HepG2 (cell line): Measurements from ENCODE around the gene TJP3.

Experiments
- ELK4 ChIP-seq: sonication (generic); formaldehyde crosslinking; IDR thresholded peaks from 2 replicates; pipeline ENCODE4 v1.9.0; 2021; ENCODE audit warnings: missing genetic modification reagents, borderline replicate concordance
- FOXO4 ChIP-seq: sonication (generic); formaldehyde crosslinking; conservative IDR thresholded peaks from 2 replicates; pipeline ENCODE4 v1.8.1; 2023; ENCODE audit warnings: missing genetic modification reagents
- LBX2 ChIP-seq: sonication (generic); formaldehyde crosslinking; IDR thresholded peaks from 2 replicates; pipeline ENCODE4 v1.5.0; 2020; ENCODE audit warnings: missing genetic modification reagents, mild to moderate bottlenecking, borderline replicate concordance
- PBX3 ChIP-seq: sonication (generic); formaldehyde crosslinking; IDR thresholded peaks from 2 replicates; pipeline ENCODE4 v1.8.1; 2023; ENCODE audit warnings: missing genetic modification reagents, inconsistent platforms, borderline replicate concordance
- SAFB2 ChIP-seq: sonication (generic); formaldehyde crosslinking; IDR thresholded peaks from 2 replicates; pipeline ENCODE4 v1.5.1; 2020; ENCODE audit warnings: missing genetic modification reagents, low read depth, mild to moderate bottlenecking, borderline replicate concordance
- ZNF790 ChIP-seq: sonication (generic); formaldehyde crosslinking; IDR thresholded peaks from 2 replicates; pipeline ENCODE4 v1.8.0; 2022; ENCODE audit warnings: missing genetic modification reagents, mild to moderate bottlenecking, borderline replicate concordance

GRCh38 chr19:3719868-3720267 lies 11.7 kb downstream of the TJP3 start:
- TF ChIP-seq ZNF790 (no peak), SAFB2 (CRISPR knock-in tag) (no peak), FOXO4 (CRISPR knock-in tag) (no peak), PBX3 (CRISPR knock-in tag) (no peak), ELK4 (CRISPR knock-in tag) (no peak), LBX2 (CRISPR knock-in tag) (no peak)
